T-cell (primary cell): ENCODE results near the gene CERS6. TPM values are rescaled to one million over a fixed set of nuclear protein-coding genes. Genes with fewer than 3 reads are reported as not detected.

Experiments used
- ATAC-seq, 4 experiments: fragments of 200-7000 bp in 3 of 4; fragments of 150-1000 bp in 1 of 4; cut with Tn5 transposase; replicated peaks in 1 of 4; 1 replicate in 3 of 4; 2 replicates in 1 of 4; pipeline ENCODE4 v1.10.0; 2021; ENCODE audit warnings: moderate library complexity in 3 of 4, mild to moderate bottlenecking in 2 of 4, moderate number of reproducible peaks in 1 of 4
- CTCF ChIA-PET, 2 donors: fragments of 300-600 bp; sonication (Branson Sonifier 250); formaldehyde crosslinking; loops; one replicate each; lab custom pipeline; 2022; ENCODE audit warnings: antibody characterized with exemption in 2 of 2; lab: Charles Lee
- POLR2A ChIA-PET, 2 donors: fragments of 300-600 bp; sonication (Branson Sonifier 250); formaldehyde crosslinking; loops; one replicate each; lab custom pipeline; 2022; ENCODE audit warnings: antibody characterized with exemption in 2 of 2; lab: Charles Lee
- DNase-seq, 35 experiments: peaks; one replicate each; pipeline versions ENCODE4 v3.0.0 to v3.0.0-alpha.2; 2013 to 2023
- H3K27ac ChIP-seq: one replicate; pipeline ENCODE4 v1.5.1; 2013; ENCODE audit warnings: low read length
- H3K27me3 ChIP-seq, 2 experiments: replicated peaks in 1 of 2; 1 replicate in 1 of 2; 2 replicates in 1 of 2; pipeline versions ENCODE4 v1.6.1 to v1.7.0; 2013; ENCODE audit warnings: low read length in 1 of 2, mixed read lengths in 1 of 2; ENCODE audit not compliant: control insufficient read depth in 2 of 2, insufficient read depth in 2 of 2; ENCODE audit errors: extremely low read depth in 1 of 2
- H3K36me3 ChIP-seq, 2 donors: 1 replicate in 1 of 2; 2 replicates in 1 of 2; pipeline versions ENCODE4 v1.6.1 to v1.7.0; 2013; ENCODE audit warnings: low read length in 1 of 2; ENCODE audit not compliant: control insufficient read depth in 2 of 2, insufficient read depth in 1 of 2; ENCODE audit errors: extremely low read depth in 1 of 2
- H3K4me1 ChIP-seq, 2 experiments: 1 replicate in 1 of 2; 2 replicates in 1 of 2; pipeline versions ENCODE4 v1.6.1 to v1.7.0; 2013; ENCODE audit warnings: low read length in 2 of 2, mixed read lengths in 1 of 2; ENCODE audit not compliant: insufficient read depth in 2 of 2, control insufficient read depth in 1 of 2; ENCODE audit errors: extremely low read depth in 1 of 2
- H3K4me3 ChIP-seq, 2 donors: 1 replicate in 1 of 2; 2 replicates in 1 of 2; pipeline versions ENCODE4 v1.5.1 to v1.7.0; 2013; ENCODE audit warnings: mild to moderate bottlenecking in 2 of 2, low read length in 1 of 2, moderate library complexity in 1 of 2; ENCODE audit not compliant: control insufficient read depth in 1 of 2; ENCODE audit errors: extremely low read depth in 1 of 2
- H3K9me3 ChIP-seq: 2 replicates; pipeline ENCODE4 v1.7.0; 2013
- H3K27ac Mint-ChIP-seq, 2 donors: one replicate each; pipeline ENCODE4 v1.8.0; 2020 to 2021; ENCODE audit warnings: mild to moderate bottlenecking in 2 of 2, mixed read lengths in 2 of 2
- H3K27me3 Mint-ChIP-seq, 2 donors: one replicate each; pipeline ENCODE4 v1.8.0; 2021 to 2022; ENCODE audit warnings: mixed read lengths in 2 of 2
- H3K36me3 Mint-ChIP-seq: one replicate; pipeline ENCODE4 v1.8.0; 2021; ENCODE audit warnings: mixed read lengths
- H3K4me1 Mint-ChIP-seq, 3 donors: one replicate each; pipeline ENCODE4 v1.8.0; 2020 to 2022; ENCODE audit warnings: mixed read lengths in 3 of 3, mild to moderate bottlenecking in 1 of 3
- H3K4me3 Mint-ChIP-seq, 3 donors: one replicate each; pipeline ENCODE4 v1.8.0; 2020 to 2022; ENCODE audit warnings: mild to moderate bottlenecking in 3 of 3, mixed read lengths in 3 of 3, moderate library complexity in 3 of 3
- H3K9me3 Mint-ChIP-seq, 3 donors: one replicate each; pipeline ENCODE4 v1.8.0; 2020 to 2022; ENCODE audit warnings: mixed read lengths in 3 of 3
- WGBS: methylation state at CpG from one replicate; pipeline ENCODE4 v1.1.5; 2013; ENCODE audit warnings: missing lambda C conversion rate; ENCODE audit not compliant: insufficient coverage; 5-methylcytosine and 5-hydroxymethylcytosine counted together
- total RNA-seq, 35 experiments: library from RNA in 6 of 35; stranded (reverse) in 6 of 35; fragments of 120-200 nt in 1 of 35; gene quantifications; one replicate each; pipeline versions ENCODE4 v1.2.1 to v1.2.4 and lab custom pipeline; 2013 to 2026

CERS6 gene
- total RNA-seq, 5 donors from 2014 or later (not counting 1 experiment from before 2014, with no cell fraction given): 11.1 to 20.3 (median 13.6) TPM

DNA sequence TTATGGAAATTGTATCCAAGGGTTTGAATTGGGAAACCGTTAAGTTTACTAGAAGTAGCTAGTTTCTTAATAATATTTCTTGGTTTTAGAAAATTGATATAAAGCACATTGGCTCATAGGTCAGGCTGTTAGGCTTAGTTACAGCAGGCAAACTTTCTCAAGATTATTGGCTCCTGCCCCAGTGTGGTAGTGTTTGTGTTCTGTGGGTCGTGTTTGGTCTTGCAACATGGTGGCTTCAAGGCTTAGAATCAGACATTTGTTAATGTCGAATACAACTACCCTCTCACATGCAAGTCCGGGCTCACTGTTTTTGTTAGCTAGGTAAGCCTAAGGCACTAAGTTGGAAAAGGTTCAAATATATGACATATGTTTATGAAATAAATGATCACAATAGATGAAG, 19.6 kb downstream of the CERS6 start:
- Mint-ChIP-seq H3K9me3 (no peaks in the 10 kb centered on the region), H3K27ac (no peak overlapping the region), H3K4me3 (no peak overlapping the region), H3K4me1 (peaks cover 39 to 61% (median 51%) of the 10 kb centered on the region in 3 donors), H3K27me3 (no peaks in the 10 kb centered on the region), H3K36me3 (peaks cover 3% of the 10 kb centered on the region)
- no peaks in the 10 kb centered on the region for H3K36me3 ChIP-seq
- no peak overlapping the region for H3K4me3 ChIP-seq
- no peaks in the 10 kb centered on the region for H3K9me3 ChIP-seq
- H3K27me3 ChIP-seq: no peaks in the 10 kb centered on the region
- no peak for ATAC-seq
- POLR2A ChIA-PET: no interaction called here
- CTCF ChIA-PET: no interaction called here
- WGBS: no CpG with 5 or more reads among the region's 4 CpGs
- no peak for DNase-seq
- no peak overlapping the region for H3K27ac ChIP-seq
- peaks cover 3 to 27% of the 10 kb centered on the region in 2 experiments for H3K4me1 ChIP-seq

DNA sequence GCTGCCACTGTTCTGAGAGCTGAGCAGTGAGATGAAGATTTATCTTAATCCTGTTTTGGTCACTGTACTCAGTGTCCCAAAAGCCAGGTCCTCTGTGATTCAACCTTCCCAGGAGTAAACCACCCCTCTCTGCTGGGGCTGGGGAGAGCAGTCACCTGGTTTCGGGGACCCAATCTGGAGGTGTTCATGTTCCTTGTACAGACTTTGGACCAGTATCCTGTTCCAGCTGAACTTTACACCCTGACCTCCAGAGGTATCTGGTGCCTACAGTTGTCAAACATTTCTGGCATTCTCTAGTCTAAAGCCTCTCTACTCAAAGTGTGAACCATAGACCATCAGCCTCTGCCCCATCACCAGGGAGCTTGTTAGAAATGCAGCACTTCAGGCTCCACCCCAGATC, 22.1 kb downstream of the CERS6 start:
- no peaks in the 10 kb centered on the region for H3K36me3 Mint-ChIP-seq
- no peaks in the 10 kb centered on the region for H3K9me3 ChIP-seq
- H3K36me3 ChIP-seq: no peaks in the 10 kb centered on the region
- peaks cover 3 to 17% of the 10 kb centered on the region in 2 experiments for H3K4me1 ChIP-seq
- H3K27ac ChIP-seq: no peak overlapping the region
- H3K9me3 Mint-ChIP-seq: no peaks in the 10 kb centered on the region
- H3K27ac Mint-ChIP-seq: no peak overlapping the region
- H3K4me3 ChIP-seq: no peak overlapping the region
- no peaks in the 10 kb centered on the region for H3K27me3 Mint-ChIP-seq
- DNase-seq (no peak), ATAC-seq (no peak)
- H3K4me1 Mint-ChIP-seq: peaks cover 53 to 67% (median 62%) of the 10 kb centered on the region in 3 donors
- 100% methylated on average over 1 of the region's 1 CpG for WGBS
- POLR2A ChIA-PET: no interaction called here
- CTCF ChIA-PET: no interaction called here
- H3K4me3 Mint-ChIP-seq: no peak overlapping the region
- H3K27me3 ChIP-seq: no peaks in the 10 kb centered on the region

DNA sequence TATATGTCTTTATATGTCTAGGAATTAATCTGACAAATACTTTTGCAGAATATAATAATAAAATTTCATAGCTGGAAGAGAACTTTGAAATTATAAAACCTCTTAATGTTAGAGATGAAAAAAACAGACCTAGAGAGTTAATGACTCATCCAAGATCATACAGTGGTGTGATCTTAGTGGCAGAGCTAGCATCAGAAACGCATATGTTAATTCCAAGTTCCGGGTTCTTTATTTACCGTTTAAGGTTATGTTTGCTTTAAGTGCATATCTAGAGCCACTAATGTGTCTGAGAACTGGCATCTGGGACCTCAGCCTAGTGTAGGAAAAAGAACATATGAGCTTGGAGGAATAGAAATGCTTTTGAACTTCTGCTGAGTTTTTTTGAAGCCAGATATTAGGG, 24.3 kb downstream of the CERS6 start:
- no peak overlapping the region for H3K27ac ChIP-seq
- DNase-seq (no peak), ATAC-seq (no peak)
- no peaks in the 10 kb centered on the region for H3K36me3 ChIP-seq
- H3K27ac Mint-ChIP-seq: no peak overlapping the region
- no peak overlapping the region for H3K4me3 ChIP-seq
- H3K27me3 Mint-ChIP-seq: no peaks in the 10 kb centered on the region
- H3K36me3 Mint-ChIP-seq: peaks cover 2% of the 10 kb centered on the region
- no peaks in the 10 kb centered on the region for H3K9me3 ChIP-seq
- CTCF ChIA-PET: interaction anchor here (0.6 to 0.7 kb wide), 2 partner anchors 28 to 487 kb away, joined by 3 to 4 read pairs; no protein-coding TSS in a partner anchor
- no peaks in the 10 kb centered on the region for H3K27me3 ChIP-seq
- H3K4me1 ChIP-seq: peaks cover 3 to 20% of the 10 kb centered on the region in 2 experiments
- H3K4me3 Mint-ChIP-seq: no peak overlapping the region
- H3K9me3 Mint-ChIP-seq: peaks cover under 1 to 2% (median 2%) of the 10 kb centered on the region in 3 donors
- POLR2A ChIA-PET: no interaction called here
- peaks cover 66 to 75% (median 69%) of the 10 kb centered on the region in 3 donors for H3K4me1 Mint-ChIP-seq
- WGBS: 65% methylated on average over 3 of the region's 3 CpGs

DNA sequence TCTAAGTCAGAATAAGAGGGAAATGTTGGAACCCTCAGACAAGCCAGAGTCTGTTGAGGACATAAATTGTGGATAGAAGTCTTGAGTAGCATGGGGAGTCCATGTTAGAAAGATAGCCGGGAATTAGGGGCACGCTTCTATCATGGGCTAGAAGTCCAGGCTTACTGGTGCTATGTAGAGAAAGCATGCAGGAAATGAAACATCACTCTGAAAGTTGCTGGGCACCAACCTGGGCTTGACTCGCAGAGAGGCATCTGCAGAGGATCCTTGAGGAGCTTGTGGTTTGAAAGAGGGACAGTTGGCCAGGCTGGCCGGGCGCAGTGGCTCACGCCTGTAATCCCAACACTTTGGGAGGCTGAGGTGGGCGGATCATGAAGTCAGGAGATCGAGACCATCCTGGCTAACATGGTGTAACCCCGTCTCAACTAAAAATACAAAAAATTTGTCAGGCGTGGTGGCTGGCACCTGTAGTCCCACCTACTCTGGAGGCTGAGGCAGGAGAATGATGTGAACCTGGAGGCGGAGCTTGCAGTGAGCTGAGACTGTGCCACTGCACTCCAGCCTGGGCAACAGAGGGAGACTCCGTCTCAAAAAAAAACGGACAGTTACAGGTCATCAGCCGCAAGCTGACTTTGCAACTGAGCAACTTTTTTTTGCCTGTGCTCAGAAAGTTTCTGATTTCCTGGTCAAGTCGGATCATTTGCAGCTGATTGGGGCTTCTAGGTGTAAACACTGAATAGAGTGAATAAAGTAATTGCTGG, 24.9 kb downstream of the CERS6 start:
- Mint-ChIP-seq H3K4me3 (no peak overlapping the region), H3K27me3 (no peaks in the 10 kb centered on the region), H3K9me3 (peaks cover 4 to 7% (median 7%) of the 10 kb centered on the region in 3 donors), H3K27ac (no peak overlapping the region), H3K36me3 (peaks cover 6% of the 10 kb centered on the region), H3K4me1 (peaks cover 64 to 71% (median 70%) of the 10 kb centered on the region in 3 donors)
- no peak overlapping the region for H3K27ac ChIP-seq
- ATAC-seq (no peak), DNase-seq (no peak)
- ChIA-PET POLR2A (no interaction called here), CTCF (interaction anchor here (0.5 to 1.1 kb wide), 3 partner anchors 9 to 487 kb away, joined by 3 read pairs; no protein-coding TSS in a partner anchor)
- no peak overlapping the region for H3K4me3 ChIP-seq
- no peaks in the 10 kb centered on the region for H3K36me3 ChIP-seq
- 99% methylated on average over 9 of the region's 15 CpGs for WGBS
- H3K27me3 ChIP-seq: no peaks in the 10 kb centered on the region
- no peaks in the 10 kb centered on the region for H3K9me3 ChIP-seq
- H3K4me1 ChIP-seq: peaks cover 3 to 17% of the 10 kb centered on the region in 2 experiments

DNA sequence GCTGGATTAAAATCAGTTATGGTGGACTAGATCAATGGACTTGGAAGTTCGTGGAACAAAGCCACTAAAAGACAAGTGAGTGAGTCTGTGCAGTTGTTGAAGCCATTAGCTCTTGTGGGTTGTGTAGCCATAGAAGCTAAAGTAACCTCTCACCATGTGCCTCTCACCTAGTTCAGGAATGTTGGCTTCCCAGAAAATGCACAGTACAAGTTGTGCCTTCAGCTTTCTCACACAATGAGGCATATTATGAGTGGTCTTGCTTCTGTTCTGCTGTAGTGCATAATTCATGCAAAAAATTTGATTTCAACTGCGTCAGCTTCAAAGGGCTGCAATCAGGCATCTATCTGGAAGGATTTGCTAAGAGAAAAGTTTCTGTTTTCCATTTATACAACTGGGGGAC, 26.2 kb downstream of the CERS6 start:
- Histone ChIP-seq H3K27me3 (no peaks in the 10 kb centered on the region), H3K4me3 (no peak overlapping the region), H3K9me3 (no peaks in the 10 kb centered on the region), H3K36me3 (no peaks in the 10 kb centered on the region), H3K4me1 (peaks cover 0 to 8% of the 10 kb centered on the region in 2 experiments), H3K27ac (no peak overlapping the region)
- DNase-seq (no peak), ATAC-seq (no peak)
- peaks cover 11% of the 10 kb centered on the region for H3K36me3 Mint-ChIP-seq
- ChIA-PET CTCF (interaction anchor here in 1 of 2 donors (0.6 kb wide), 2 partner anchors 57 to 319 kb away, joined by 3 to 6 read pairs; no protein-coding TSS in a partner anchor), POLR2A (interaction anchor here in 1 of 2 donors (0.6 kb wide), 1 partner anchor 292 kb away, joined by 3 read pairs; no protein-coding TSS in a partner anchor)
- H3K4me3 Mint-ChIP-seq: no peak overlapping the region
- peaks cover 58 to 67% (median 63%) of the 10 kb centered on the region in 3 donors for H3K4me1 Mint-ChIP-seq
- no CpG with 5 or more reads among the region's 2 CpGs for WGBS
- H3K27me3 Mint-ChIP-seq: no peaks in the 10 kb centered on the region
- peaks cover 4 to 12% (median 7%) of the 10 kb centered on the region in 3 donors for H3K9me3 Mint-ChIP-seq
- H3K27ac Mint-ChIP-seq: peak overlapping the region; percentile 21 to 68

DNA sequence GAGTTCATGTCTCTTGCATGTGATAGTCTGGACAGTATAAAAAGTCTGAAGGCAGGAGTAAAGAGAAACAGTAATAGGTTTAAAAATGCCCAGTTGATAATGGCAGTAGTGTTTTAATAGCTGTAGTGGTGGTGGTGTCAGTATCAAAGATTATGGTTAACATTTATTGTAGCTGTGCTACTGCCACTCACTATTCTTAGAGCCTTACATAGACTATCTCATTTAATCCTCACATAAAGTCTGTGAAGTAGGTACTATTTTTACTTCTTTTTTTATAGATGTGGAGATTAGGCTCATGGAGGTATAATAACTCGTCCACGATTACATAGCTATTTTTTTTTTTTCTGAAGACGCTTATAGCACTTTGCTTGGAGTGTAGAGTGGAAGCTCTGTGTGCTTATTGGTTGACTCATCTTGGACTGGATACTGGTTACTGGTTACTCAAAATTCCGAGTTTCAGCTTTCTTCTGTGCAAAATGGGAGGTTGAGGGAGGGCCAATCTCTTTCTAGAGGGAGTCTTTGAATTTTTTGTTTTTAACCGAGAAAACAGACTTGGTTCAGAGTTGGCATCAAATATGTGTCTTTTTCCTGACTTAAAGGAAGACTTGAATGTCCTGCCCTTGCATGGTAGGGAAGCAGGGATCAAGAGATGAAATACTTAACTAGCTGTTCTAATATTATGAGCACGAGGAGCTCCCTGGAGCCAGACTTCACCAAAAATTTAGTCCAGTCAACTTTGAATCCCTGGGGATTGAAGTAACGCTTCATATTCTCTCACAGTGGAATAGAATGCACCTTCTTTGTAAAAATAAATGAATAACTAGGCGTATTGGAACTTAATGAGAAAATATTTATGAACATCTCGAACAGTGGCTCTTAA, 27.1 kb downstream of the CERS6 start:
- no peak for DNase-seq
- peaks cover 51 to 59% (median 55%) of the 10 kb centered on the region in 3 donors for H3K4me1 Mint-ChIP-seq
- peaks cover 4 to 12% (median 7%) of the 10 kb centered on the region in 3 donors for H3K9me3 Mint-ChIP-seq
- WGBS: 80% methylated on average over 3 of the region's 9 CpGs
- no peak overlapping the region for H3K4me3 ChIP-seq
- H3K27me3 Mint-ChIP-seq: no peaks in the 10 kb centered on the region
- no peaks in the 10 kb centered on the region for H3K36me3 ChIP-seq
- no peaks in the 10 kb centered on the region for H3K27me3 ChIP-seq
- H3K4me1 ChIP-seq: peaks cover 0 to 8% of the 10 kb centered on the region in 2 experiments
- peaks cover 2% of the 10 kb centered on the region for H3K9me3 ChIP-seq
- no peak overlapping the region for H3K27ac ChIP-seq
- no peak overlapping the region for H3K4me3 Mint-ChIP-seq
- CTCF ChIA-PET: no interaction called here
- POLR2A ChIA-PET: no interaction called here
- peak overlapping the region; percentile 19 to 68 for H3K27ac Mint-ChIP-seq
- no peak for ATAC-seq
- H3K36me3 Mint-ChIP-seq: peaks cover 11% of the 10 kb centered on the region
